CD4-positive, alpha-beta memory T cell (primary cell): Measurements from ENCODE around the gene PBX3. TPM values are rescaled to one million over a fixed set of nuclear protein-coding genes. Genes with fewer than 3 reads are reported as not detected.

Source experiments
- CTCF ChIA-PET: fragments of 350-600 bp; sonication (Branson Sonifier 250); formaldehyde crosslinking; loops from one replicate; lab custom pipeline; 2021; ENCODE audit warnings: inconsistent platforms; ENCODE audit not compliant: partially characterized antibody; lab: Charles Lee
- POLR2A ChIA-PET: fragments of 350-600 bp; sonication (Branson Sonifier 250); formaldehyde crosslinking; loops from one replicate; lab custom pipeline; 2021; ENCODE audit not compliant: partially characterized antibody; lab: Charles Lee
- DNase-seq, 5 donors: peaks; one replicate each; pipeline versions ENCODE4 v3.0.0 to v3.0.0-alpha.2; 2020 to 2022; ENCODE audit warnings: mixed read lengths in 1 of 5
- H3K27ac ChIP-seq: one replicate; pipeline ENCODE4 v1.7.0; 2013; ENCODE audit warnings: low read depth, low read length
- H3K27me3 ChIP-seq: 2 replicates; pipeline ENCODE4 v1.7.0; 2013; ENCODE audit warnings: mild to moderate bottlenecking, low read length, moderate library complexity; ENCODE audit not compliant: insufficient read depth
- H3K36me3 ChIP-seq: 2 replicates; pipeline ENCODE4 v1.7.0; 2013; ENCODE audit warnings: mild to moderate bottlenecking, low read length, moderate library complexity; ENCODE audit not compliant: insufficient read depth
- H3K4me1 ChIP-seq: 2 replicates; pipeline ENCODE4 v1.7.0; 2013; ENCODE audit warnings: mild to moderate bottlenecking, low read length, moderate library complexity; ENCODE audit not compliant: insufficient read depth
- H3K4me3 ChIP-seq, 2 donors: one replicate each; pipeline ENCODE4 v1.7.0; 2013; ENCODE audit warnings: low read length in 2 of 2, mild to moderate bottlenecking in 1 of 2
- H3K9me3 ChIP-seq, 2 donors: one replicate each; pipeline ENCODE4 v1.7.0; 2013; ENCODE audit warnings: low read length in 2 of 2, control low read depth in 1 of 2; ENCODE audit not compliant: control insufficient read depth in 1 of 2
- H3K27ac Mint-ChIP-seq, 7 donors: one replicate each; pipeline ENCODE4 v1.8.0; 2020 to 2021; ENCODE audit warnings: mixed read lengths in 7 of 7, mild to moderate bottlenecking in 6 of 7, inconsistent platforms in 3 of 7, moderate library complexity in 3 of 7
- H3K27me3 Mint-ChIP-seq, 2 donors: one replicate each; pipeline ENCODE4 v1.8.0; 2020 to 2021; ENCODE audit warnings: mixed read lengths in 2 of 2
- H3K36me3 Mint-ChIP-seq, 2 donors: one replicate each; pipeline ENCODE4 v1.8.0; 2020 to 2021; ENCODE audit warnings: mixed read lengths in 2 of 2, inconsistent platforms in 1 of 2, mild to moderate bottlenecking in 1 of 2
- H3K4me1 Mint-ChIP-seq, 4 donors: one replicate each; pipeline ENCODE4 v1.8.0; 2020 to 2021; ENCODE audit warnings: mixed read lengths in 4 of 4, mild to moderate bottlenecking in 1 of 4
- H3K4me3 Mint-ChIP-seq, 8 donors: one replicate each; pipeline ENCODE4 v1.8.0; 2020 to 2021; ENCODE audit warnings: mixed read lengths in 8 of 8, mild to moderate bottlenecking in 7 of 8, moderate library complexity in 6 of 8, inconsistent platforms in 3 of 8
- H3K9me3 Mint-ChIP-seq, 8 donors: one replicate each; pipeline ENCODE4 v1.8.0; 2020 to 2021; ENCODE audit warnings: mixed read lengths in 8 of 8, mild to moderate bottlenecking in 5 of 8, inconsistent platforms in 3 of 8, moderate library complexity in 1 of 8
- intact Hi-C: fragments of 100-400 bp; cut with micrococcal nuclease; formaldehyde crosslinking; loops from one replicate; pipeline ENCODE4 v1.15.1; 2023
- polyA plus RNA-seq, 2 donors: library from polyadenylated mRNA; unstranded; fragments of 300-500 nt; fragmentation: Illumina TruSeq; gene quantifications; one replicate each; pipeline ENCODE4 v1.2.3, GENCODE V29; 2021
- total RNA-seq, 2 experiments: library from RNA; stranded (reverse); gene quantifications; one replicate each; pipeline ENCODE4 v1.2.3, GENCODE V29; 2021

PBX3 gene
- total and polyA plus RNA-seq, 4 experiments from 2014 or later = 2.2 to 17.0 (median 10.4) TPM

GRCh38 chr9:125754096-125754495, 6.9 kb downstream of the PBX3 start:
- H3K27ac ChIP-seq = no peak overlapping the region
- H3K27me3 Mint-ChIP-seq = no peaks in the 10 kb centered on the region
- H3K4me3 Mint-ChIP-seq = no peak overlapping the region
- peaks cover 15% of the 10 kb centered on the region for H3K4me1 ChIP-seq
- no peaks in the 10 kb centered on the region for H3K36me3 Mint-ChIP-seq
- no peaks in the 10 kb centered on the region for H3K36me3 ChIP-seq
- H3K27me3 ChIP-seq = no peaks in the 10 kb centered on the region
- CTCF ChIA-PET = no interaction called here
- no peaks in the 10 kb centered on the region for H3K9me3 ChIP-seq
- no peaks in the 10 kb centered on the region for H3K9me3 Mint-ChIP-seq
- intact Hi-C loops = no loop called here
- H3K27ac Mint-ChIP-seq = no peak overlapping the region
- POLR2A ChIA-PET = no interaction called here
- no peak for DNase-seq
- H3K4me3 ChIP-seq = no peak overlapping the region
- peaks cover 11 to 19% (median 17%) of the 10 kb centered on the region in 4 donors for H3K4me1 Mint-ChIP-seq

- Mint-ChIP-seq H3K9me3 (no peaks in the 10 kb centered on the region), H3K36me3 (no peaks in the 10 kb centered on the region), H3K4me3 (no peak overlapping the region), H3K4me1 (peaks cover 10 to 16% (median 13%) of the 10 kb centered on the region in 4 donors), H3K27me3 (no peaks in the 10 kb centered on the region), H3K27ac (no peak overlapping the region)
- H3K36me3 ChIP-seq = no peaks in the 10 kb centered on the region
- H3K27me3 ChIP-seq = no peaks in the 10 kb centered on the region
- ChIA-PET POLR2A (interaction anchor here (1.3 to 1.6 kb wide), 2 partner anchors 10 to 49 kb away, joined by 3 to 4 read pairs; no protein-coding TSS in a partner anchor), CTCF (no interaction called here)
- no peak for DNase-seq
- no peak overlapping the region for H3K4me3 ChIP-seq
- H3K27ac ChIP-seq = no peak overlapping the region
- peaks cover 4% of the 10 kb centered on the region for H3K4me1 ChIP-seq
- no peaks in the 10 kb centered on the region for H3K9me3 ChIP-seq
- intact Hi-C loops = no loop called here
Observed at GRCh38 chr9:125755340-125755739, 8.2 kb downstream of the PBX3 start.

- peaks cover 7 to 11% (median 8%) of the 10 kb centered on the region in 4 donors for H3K4me1 Mint-ChIP-seq
- no peaks in the 10 kb centered on the region for H3K36me3 ChIP-seq
- H3K36me3 Mint-ChIP-seq = no peaks in the 10 kb centered on the region
- no peaks in the 10 kb centered on the region for H3K4me1 ChIP-seq
- no peak overlapping the region for H3K27ac Mint-ChIP-seq
- no peaks in the 10 kb centered on the region for H3K9me3 Mint-ChIP-seq
- H3K4me3 ChIP-seq = no peak overlapping the region
- ChIA-PET POLR2A (interaction anchor here (0.5 to 1.6 kb wide), 3 partner anchors 11 to 561 kb away, joined by 3 to 4 read pairs (median 3); no protein-coding TSS in a partner anchor), CTCF (no interaction called here)
- no peak overlapping the region for H3K4me3 Mint-ChIP-seq
- no peaks in the 10 kb centered on the region for H3K27me3 ChIP-seq
- H3K27ac ChIP-seq = no peak overlapping the region
- DNase-seq = no peak
- intact Hi-C loops = no loop called here
- no peaks in the 10 kb centered on the region for H3K27me3 Mint-ChIP-seq
- no peaks in the 10 kb centered on the region for H3K9me3 ChIP-seq
Observed at GRCh38 chr9:125756518-125756917, 9.3 kb downstream of the PBX3 start.

- H3K36me3 Mint-ChIP-seq = no peaks in the 10 kb centered on the region
- POLR2A ChIA-PET = no interaction called here
Observed at GRCh38 chr9:125757834-125758233, 10.7 kb downstream of the PBX3 start.

GRCh38 chr9:125758986-125759763, 12.0 kb downstream of the PBX3 start:
- ChIA-PET POLR2A (no interaction called here), CTCF (no interaction called here)
- Mint-ChIP-seq H3K4me3 (no peak overlapping the region), H3K27me3 (no peaks in the 10 kb centered on the region), H3K36me3 (no peaks in the 10 kb centered on the region), H3K9me3 (no peaks in the 10 kb centered on the region), H3K4me1 (peaks cover 5 to 11% (median 8%) of the 10 kb centered on the region in 4 donors), H3K27ac (no peak overlapping the region)
- H3K27me3 ChIP-seq = no peaks in the 10 kb centered on the region
- H3K27ac ChIP-seq = no peak overlapping the region
- H3K4me3 ChIP-seq = no peak overlapping the region
- no peaks in the 10 kb centered on the region for H3K36me3 ChIP-seq
- no peaks in the 10 kb centered on the region for H3K9me3 ChIP-seq
- DNase-seq = no peak
- intact Hi-C loops = no loop called here
- no peaks in the 10 kb centered on the region for H3K4me1 ChIP-seq

More at GRCh38 chr9:125757834-125758233, 10.7 kb downstream of the PBX3 start:
- H3K4me3 ChIP-seq = no peak overlapping the region
- no peaks in the 10 kb centered on the region for H3K9me3 Mint-ChIP-seq
- no peaks in the 10 kb centered on the region for H3K27me3 Mint-ChIP-seq
- no peak for DNase-seq
- H3K27ac ChIP-seq = no peak overlapping the region
- H3K4me1 Mint-ChIP-seq = peaks cover 6 to 11% (median 8%) of the 10 kb centered on the region in 4 donors
- H3K27ac Mint-ChIP-seq = no peak overlapping the region
- intact Hi-C loops = no loop called here
- H3K9me3 ChIP-seq = no peaks in the 10 kb centered on the region
- no peaks in the 10 kb centered on the region for H3K4me1 ChIP-seq
- H3K27me3 ChIP-seq = no peaks in the 10 kb centered on the region
- CTCF ChIA-PET = no interaction called here
- H3K36me3 ChIP-seq = no peaks in the 10 kb centered on the region
- H3K4me3 Mint-ChIP-seq = no peak overlapping the region

- no peaks in the 10 kb centered on the region for H3K36me3 ChIP-seq
- no peaks in the 10 kb centered on the region for H3K9me3 ChIP-seq
- H3K4me3 Mint-ChIP-seq = no peak overlapping the region
- H3K27ac ChIP-seq = no peak overlapping the region
- ChIA-PET CTCF (no interaction called here), POLR2A (no interaction called here)
- H3K4me1 Mint-ChIP-seq = peaks cover 5 to 11% (median 8%) of the 10 kb centered on the region in 4 donors
- intact Hi-C loops = no loop called here
- no peaks in the 10 kb centered on the region for H3K27me3 ChIP-seq
- H3K9me3 Mint-ChIP-seq = no peaks in the 10 kb centered on the region
- no peak overlapping the region for H3K4me3 ChIP-seq
- H3K27me3 Mint-ChIP-seq = no peaks in the 10 kb centered on the region
- H3K4me1 ChIP-seq = no peaks in the 10 kb centered on the region
- no peaks in the 10 kb centered on the region for H3K36me3 Mint-ChIP-seq
- no peak for DNase-seq
- no peak overlapping the region for H3K27ac Mint-ChIP-seq
Observed at GRCh38 chr9:125759764-125760129, 12.6 kb downstream of the PBX3 start.

GRCh38 chr9:125760537-125760936, 13.4 kb downstream of the PBX3 start:
- no peaks in the 10 kb centered on the region for H3K36me3 ChIP-seq
- H3K36me3 Mint-ChIP-seq = no peaks in the 10 kb centered on the region
- H3K27ac Mint-ChIP-seq = no peak overlapping the region
- H3K9me3 Mint-ChIP-seq = no peaks in the 10 kb centered on the region
- peaks cover 5 to 8% (median 7%) of the 10 kb centered on the region in 4 donors for H3K4me1 Mint-ChIP-seq
- DNase-seq = no peak
- ChIA-PET POLR2A (interaction anchor here (0.8 kb wide), 1 partner anchor 10 kb away, joined by 3 read pairs; no protein-coding TSS in a partner anchor), CTCF (no interaction called here)
- no peaks in the 10 kb centered on the region for H3K4me1 ChIP-seq
- no peak overlapping the region for H3K4me3 Mint-ChIP-seq
- no peaks in the 10 kb centered on the region for H3K27me3 ChIP-seq
- no peak overlapping the region for H3K4me3 ChIP-seq
- intact Hi-C loops = no loop called here
- no peak overlapping the region for H3K27ac ChIP-seq
- H3K9me3 ChIP-seq = no peaks in the 10 kb centered on the region
- no peaks in the 10 kb centered on the region for H3K27me3 Mint-ChIP-seq
